SU-DHL-6 (cell line): Measurements from ENCODE around the gene ASB2.

Experiments
- H2AFZ ChIP-seq: fragments of 200-600 bp; sonication (generic); 2 replicates; pipeline ENCODE4 v1.6.1; 2014; ENCODE audit warnings: low read depth, mild to moderate bottlenecking, moderate library complexity, mixed read lengths, antibody characterized with exemption, low read length; ENCODE audit not compliant: severe bottlenecking
- H3F3A ChIP-seq: fragments of 200-600 bp; shearing (Covaris generic); 2 replicates; pipeline ENCODE4 v1.6.0; 2016; ENCODE audit warnings: antibody characterized with exemption, mild to moderate bottlenecking; ENCODE audit not compliant: insufficient read depth
- H3K27ac ChIP-seq: fragments of 200-600 bp; sonication (generic); 2 replicates; pipeline ENCODE4 v1.5.1; 2016; ENCODE audit warnings: low read depth, mild to moderate bottlenecking, low read length, moderate library complexity, mixed read lengths
- H3K27me3 ChIP-seq: fragments of 200-600 bp; sonication (generic), shearing (Covaris generic); 2 replicates; pipeline ENCODE4 v1.6.0; 2014; ENCODE audit warnings: mild to moderate bottlenecking, low read length
- H3K36me3 ChIP-seq: fragments of 200-600 bp; sonication (generic); 2 replicates; pipeline ENCODE4 v1.6.1; 2014; ENCODE audit warnings: mild to moderate bottlenecking, low read length, mixed read lengths
- H3K4me2 ChIP-seq: fragments of 300-600, 200-600 bp; shearing (Covaris generic), sonication (generic); 2 replicates; pipeline ENCODE4 v1.6.0; 2014; ENCODE audit warnings: low read length, low read depth, mild to moderate bottlenecking; ENCODE audit not compliant: poor library complexity, severe bottlenecking
- H3K4me3 ChIP-seq: fragments of 200-600 bp; sonication (generic); 2 replicates; pipeline ENCODE4 v1.5.1; 2014; ENCODE audit warnings: antibody characterized with exemption, low read length, mild to moderate bottlenecking, mixed read lengths; ENCODE audit not compliant: insufficient read depth, poor library complexity, severe bottlenecking
- H3K79me2 ChIP-seq: fragments of 200-600 bp; sonication (generic); 2 replicates; pipeline ENCODE4 v1.6.1; 2014; ENCODE audit warnings: mild to moderate bottlenecking, low read length, moderate library complexity; ENCODE audit not compliant: insufficient read depth
- H3K9ac ChIP-seq: fragments of 200-600 bp; sonication (generic); 2 replicates; pipeline ENCODE4 v1.7.0; 2014; ENCODE audit warnings: mild to moderate bottlenecking, low read length
- H3K9me2 ChIP-seq: fragments of 200-600 bp; sonication (generic); replicated peaks from 2 replicates; pipeline ENCODE4 v1.6.1; 2014; ENCODE audit warnings: low read length; ENCODE audit not compliant: insufficient read depth
- H3K9me3 ChIP-seq: fragments of 200-600 bp; sonication (generic); 2 replicates; pipeline ENCODE4 v1.6.1; 2014; ENCODE audit warnings: low read length, mixed read lengths; ENCODE audit not compliant: insufficient read depth
- H4K20me1 ChIP-seq: fragments of 200-600 bp; sonication (generic); 2 replicates; pipeline ENCODE4 v1.6.1; 2014; ENCODE audit warnings: low read depth, mild to moderate bottlenecking, antibody characterized with exemption, low read length, moderate library complexity, mixed read lengths
- EZH2phosphoT487 ChIP-seq: fragments of 200-600 bp; sonication (generic), shearing (Covaris generic); conservative IDR thresholded peaks from 2 replicates; pipeline ENCODE4 v1.6.1; 2018; ENCODE audit warnings: mild to moderate bottlenecking, antibody characterized with exemption, low read length, moderate library complexity, mixed read lengths
- TF ChIP-seq, protein P1 (sequence below): fragments of 200-600 bp; sonication (generic); IDR thresholded peaks from one replicate; pipeline ENCODE4 v1.5.1; 2017; ENCODE audit warnings: antibody characterized with exemption, mild to moderate bottlenecking, low read length, moderate library complexity; ENCODE audit not compliant: insufficient read depth, poor library complexity, severe bottlenecking

The ASB2 gene

DNA sequence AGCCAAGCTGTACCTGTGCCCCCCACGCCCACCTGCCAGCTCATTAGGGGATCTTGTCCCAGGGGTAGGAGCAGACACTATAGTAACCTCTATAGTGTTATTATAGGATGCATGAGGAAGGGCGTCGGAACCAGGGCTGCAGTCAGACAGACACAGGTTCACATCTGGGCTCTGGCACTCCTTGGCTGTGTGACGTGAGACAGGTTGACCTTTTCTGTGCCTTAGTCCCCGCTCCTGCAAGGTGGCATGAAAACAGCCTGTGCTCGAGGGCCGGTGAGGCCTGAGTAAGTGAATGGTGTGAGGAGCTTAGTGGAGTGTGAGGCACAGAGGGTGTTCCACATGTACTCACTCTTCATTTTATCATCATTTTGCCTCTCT, 19.0 kb downstream of the ASB2 start:
- Histone ChIP-seq H4K20me1 (no peaks in the 10 kb centered on the region), H3K4me3 (peak overlapping the region; percentile 15), H3K79me2 (no peaks in the 10 kb centered on the region; the same call in 1 of the 2 replicates), H3K27ac (peak overlapping the region; percentile 99), H3K9ac (peak overlapping the region; percentile 60), H3K9me3 (no peaks in the 10 kb centered on the region), H2AFZ (no peak overlapping the region), H3K4me2 (peak overlapping the region; percentile 64), H3K36me3 (no peaks in the 10 kb centered on the region), H3K9me2 (no peaks in the 10 kb centered on the region), H3K27me3 (no peaks in the 10 kb centered on the region), H3F3A (peaks cover 34% of the 10 kb centered on the region)
- TF ChIP-seq, protein P1, sequence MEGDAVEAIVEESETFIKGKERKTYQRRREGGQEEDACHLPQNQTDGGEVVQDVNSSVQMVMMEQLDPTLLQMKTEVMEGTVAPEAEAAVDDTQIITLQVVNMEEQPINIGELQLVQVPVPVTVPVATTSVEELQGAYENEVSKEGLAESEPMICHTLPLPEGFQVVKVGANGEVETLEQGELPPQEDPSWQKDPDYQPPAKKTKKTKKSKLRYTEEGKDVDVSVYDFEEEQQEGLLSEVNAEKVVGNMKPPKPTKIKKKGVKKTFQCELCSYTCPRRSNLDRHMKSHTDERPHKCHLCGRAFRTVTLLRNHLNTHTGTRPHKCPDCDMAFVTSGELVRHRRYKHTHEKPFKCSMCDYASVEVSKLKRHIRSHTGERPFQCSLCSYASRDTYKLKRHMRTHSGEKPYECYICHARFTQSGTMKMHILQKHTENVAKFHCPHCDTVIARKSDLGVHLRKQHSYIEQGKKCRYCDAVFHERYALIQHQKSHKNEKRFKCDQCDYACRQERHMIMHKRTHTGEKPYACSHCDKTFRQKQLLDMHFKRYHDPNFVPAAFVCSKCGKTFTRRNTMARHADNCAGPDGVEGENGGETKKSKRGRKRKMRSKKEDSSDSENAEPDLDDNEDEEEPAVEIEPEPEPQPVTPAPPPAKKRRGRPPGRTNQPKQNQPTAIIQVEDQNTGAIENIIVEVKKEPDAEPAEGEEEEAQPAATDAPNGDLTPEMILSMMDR: no peak
- TF ChIP-seq EZH2phosphoT487: no peak

DNA sequence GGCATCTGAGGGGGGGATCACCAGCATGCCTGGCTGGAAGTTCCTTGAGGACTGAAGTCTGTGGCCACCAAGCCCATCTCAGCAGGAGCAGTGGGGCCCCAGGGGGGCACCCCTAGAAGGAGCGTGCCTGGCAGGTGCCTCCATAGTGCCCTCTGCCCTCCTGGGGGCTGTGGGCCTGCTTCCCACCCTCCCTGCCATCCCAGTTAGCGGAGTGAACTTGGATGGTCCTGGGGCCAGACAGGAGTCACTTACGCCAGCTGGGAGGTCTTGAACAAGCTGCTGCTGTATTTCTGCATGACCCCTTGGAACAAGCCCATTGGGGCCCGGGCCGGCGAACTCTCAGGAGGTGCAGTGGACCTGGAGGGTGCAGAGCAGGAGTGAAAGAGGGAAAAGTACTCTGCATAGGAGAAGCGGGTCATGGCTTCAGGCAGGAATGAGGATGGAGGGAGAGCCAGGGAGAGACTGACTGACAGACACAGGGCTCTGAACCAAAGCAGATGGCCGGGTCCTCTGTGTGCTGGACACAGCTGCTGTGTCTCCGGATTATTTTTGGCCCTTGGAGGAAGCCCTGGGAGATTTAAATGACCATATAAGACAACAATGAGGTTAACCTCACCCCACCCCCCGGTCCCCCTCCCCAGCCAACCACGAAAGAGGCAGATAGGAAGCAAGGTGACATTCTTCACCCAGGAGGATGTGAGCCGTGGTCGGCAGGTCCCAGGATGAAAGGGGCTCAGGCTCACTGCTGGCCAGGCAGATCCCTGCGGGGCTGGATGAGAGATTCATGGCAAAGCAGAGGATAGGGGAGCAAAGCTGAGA, 19.6 kb downstream of the ASB2 start:
- no peaks in the 10 kb centered on the region for H4K20me1 ChIP-seq
- H3K9me2 ChIP-seq: no peaks in the 10 kb centered on the region
- TF ChIP-seq, protein P1: no peak
- TF ChIP-seq EZH2phosphoT487: no peak
- H3K36me3 ChIP-seq: no peaks in the 10 kb centered on the region
- H3K79me2 ChIP-seq: no peaks in the 10 kb centered on the region; the same call in 1 of the 2 replicates
- peaks cover 30% of the 10 kb centered on the region for H3F3A ChIP-seq
- no peaks in the 10 kb centered on the region for H3K27me3 ChIP-seq
- H3K4me3 ChIP-seq: peak overlapping the region; percentile 15
- H3K9me3 ChIP-seq: no peaks in the 10 kb centered on the region
- H3K4me2 ChIP-seq: peak overlapping the region; percentile 64
- H2AFZ ChIP-seq: no peak overlapping the region
- peak overlapping the region; percentile 99 for H3K27ac ChIP-seq
- peak overlapping the region; percentile 60 for H3K9ac ChIP-seq

DNA sequence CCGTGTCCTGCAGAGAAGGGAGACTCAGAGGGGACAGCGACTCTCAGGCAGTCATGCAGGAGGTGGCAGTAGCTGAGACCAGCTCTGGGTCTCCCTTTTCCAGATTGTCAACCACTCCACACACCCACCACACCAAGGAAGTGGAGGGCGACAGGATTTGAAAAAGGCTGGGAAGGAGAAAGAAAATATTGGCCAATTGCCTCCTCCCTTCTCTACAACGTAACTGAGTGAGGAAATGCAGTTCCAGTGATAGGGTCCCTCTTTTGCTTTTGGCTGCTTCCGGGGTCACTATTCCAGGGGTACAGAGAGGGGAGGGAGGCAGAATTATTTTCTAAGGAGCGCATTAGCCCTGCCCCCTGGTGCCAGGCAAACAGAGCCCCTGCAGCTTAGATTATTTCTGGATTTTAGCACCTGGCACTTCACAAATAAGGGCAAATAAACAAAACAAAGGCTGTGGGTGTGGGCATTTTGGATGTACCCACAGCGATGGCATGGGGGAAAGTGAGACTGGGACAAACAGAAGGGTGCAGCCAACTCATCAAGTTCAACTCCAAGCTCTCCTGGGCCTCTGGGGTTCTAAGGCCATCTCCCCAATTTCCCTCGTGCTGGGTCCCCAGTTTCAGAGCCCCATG, 20.4 kb downstream of the ASB2 start:
- Histone ChIP-seq H3K9ac (peak overlapping the region; percentile 60), H3F3A (peaks cover 23% of the 10 kb centered on the region), H3K9me2 (no peaks in the 10 kb centered on the region), H3K9me3 (no peaks in the 10 kb centered on the region), H3K36me3 (no peaks in the 10 kb centered on the region), H3K27me3 (no peaks in the 10 kb centered on the region), H3K79me2 (no peaks in the 10 kb centered on the region; the same call in 1 of the 2 replicates), H3K4me3 (peak overlapping the region; percentile 11), H4K20me1 (no peaks in the 10 kb centered on the region), H3K27ac (peak overlapping the region; percentile 99), H2AFZ (no peak overlapping the region), H3K4me2 (peak overlapping the region; percentile 64)
- TF ChIP-seq EZH2phosphoT487: no peak
- TF ChIP-seq, protein P1: no peak
